HG02981 (cell line): ENCODE data around the gene TRIM74.
"Not testable (repeated sequence)": the region's sequence is repeated elsewhere in the genome, so short reads cannot be mapped to it uniquely, and the experiment has no call there.

Experiments used
- ATAC-seq: cut with Tn5 transposase; IDR thresholded peaks from one replicate; pipeline ENCODE4 v1.9.1; 2021; ENCODE audit warnings: mild to moderate bottlenecking, moderate library complexity; ENCODE audit not compliant: unreplicated experiment

The TRIM74 gene

DNA sequence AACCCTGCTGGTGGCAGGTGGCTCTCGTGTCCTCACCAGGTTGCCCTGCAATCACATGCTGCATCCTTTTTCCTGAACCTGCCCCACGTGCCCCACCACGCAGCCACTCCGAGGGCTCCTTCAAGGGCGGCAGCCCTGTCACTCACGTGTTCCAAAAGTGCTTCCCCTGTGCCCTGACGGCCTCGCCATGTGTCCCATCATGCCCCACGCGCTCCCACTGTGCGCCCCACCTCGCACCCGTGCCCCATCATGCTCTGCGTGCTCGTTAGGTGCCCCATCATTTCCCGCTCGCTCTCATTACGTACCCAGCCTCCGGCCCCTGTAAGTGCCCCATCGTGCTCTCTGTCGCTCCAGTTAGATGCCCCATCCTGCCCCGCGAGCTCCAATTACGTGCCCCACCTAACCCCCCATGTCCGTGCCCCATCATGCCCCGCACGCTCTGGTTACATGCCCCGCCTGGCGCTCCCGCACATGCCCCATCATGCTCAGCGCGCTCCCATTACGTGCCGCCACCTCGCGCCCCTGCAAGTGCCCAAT, at the start of gene TRIM74:
Gene TRIM74 (minus strand): TSS at position 487 of the 537 bp plus-strand sequence. CDS start 3,309 bp downstream, outside the sequence.
- ATAC-seq, result not testable (repeated sequence)

GRCh38 chr7:73006491-73006890, 37.2 kb upstream of the TRIM74 start:
- ATAC-seq, result not testable (repeated sequence)

DNA sequence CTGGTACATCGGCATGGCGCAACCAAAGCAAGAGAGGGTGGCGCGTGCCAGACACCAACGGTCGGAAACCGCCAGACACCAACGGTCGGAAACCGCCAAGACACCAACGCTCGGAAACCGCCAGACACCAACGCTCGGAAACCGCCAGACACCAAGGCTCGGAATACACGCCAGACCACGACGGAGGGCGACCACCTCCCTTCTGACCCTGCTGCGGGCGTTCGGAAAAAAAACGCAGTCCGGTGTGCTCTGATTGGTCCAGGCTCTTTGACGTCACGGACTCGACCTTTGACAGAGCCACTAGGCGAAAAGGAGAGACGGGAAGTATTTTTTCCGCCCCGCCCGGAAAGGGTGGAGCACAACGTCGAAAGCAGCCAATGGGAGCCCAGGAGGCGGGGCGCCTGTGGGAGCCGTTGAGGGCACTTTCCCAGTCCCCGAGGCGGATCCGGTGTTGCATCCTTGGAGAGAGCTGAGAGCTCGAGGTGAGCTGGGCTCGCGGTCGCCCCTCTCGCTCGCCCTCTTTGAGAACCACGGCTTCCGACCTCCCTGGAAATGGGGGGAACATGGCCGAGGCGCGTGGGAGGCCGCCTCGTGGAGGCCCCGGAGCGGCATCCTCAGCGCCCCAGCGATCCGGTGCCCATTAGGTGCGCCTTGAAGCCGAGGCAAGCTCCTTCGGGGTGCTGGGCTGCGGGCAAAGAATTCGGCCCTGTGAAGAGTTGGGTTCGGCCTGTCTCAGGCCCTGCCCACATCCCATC, 36.6 kb upstream of the TRIM74 start:
- peak; percentile 60 for ATAC-seq

DNA sequence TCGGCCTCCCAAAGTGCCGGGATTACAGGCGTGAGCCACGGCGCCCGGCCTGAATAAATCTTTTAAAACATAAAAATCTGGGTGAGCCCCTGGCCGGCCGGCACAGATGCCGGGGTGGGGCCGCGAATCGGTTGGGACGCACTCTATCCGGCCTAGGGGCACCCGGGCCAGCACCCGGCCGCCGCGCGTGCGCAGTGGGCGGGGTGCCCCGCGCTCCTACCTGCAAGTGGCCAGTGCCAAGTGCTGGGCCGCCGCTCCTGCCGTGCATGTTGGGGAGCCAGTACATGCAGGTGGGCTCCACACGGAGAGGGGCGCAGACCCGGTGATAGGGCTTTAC, 36.1 kb upstream of the TRIM74 start:
- ATAC-seq, result peak; percentile 58

GRCh38 chr7:72997887-72998468, 28.7 kb upstream of the TRIM74 start:
- ATAC-seq, result not testable (repeated sequence)

DNA sequence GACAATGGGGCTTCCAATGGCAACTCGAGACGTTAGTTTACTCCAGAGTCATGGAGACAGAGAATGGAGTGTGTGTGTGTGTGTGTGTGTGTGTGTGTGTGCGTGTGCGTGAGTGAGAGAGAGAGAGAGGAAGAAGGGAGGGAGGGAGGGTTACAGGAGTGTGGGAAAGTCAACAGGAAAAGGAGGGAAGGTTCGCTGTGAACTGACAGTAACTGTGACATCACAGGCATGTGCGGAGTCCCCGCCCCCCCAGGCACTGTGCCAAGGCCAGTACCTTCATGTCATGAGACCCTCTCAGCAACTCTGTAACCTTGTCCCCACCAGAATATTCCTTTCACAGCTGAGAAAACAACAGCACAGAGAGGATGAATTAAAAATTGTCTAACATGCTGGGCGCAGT, 28.2 kb upstream of the TRIM74 start:
- not testable (repeated sequence) for ATAC-seq

DNA sequence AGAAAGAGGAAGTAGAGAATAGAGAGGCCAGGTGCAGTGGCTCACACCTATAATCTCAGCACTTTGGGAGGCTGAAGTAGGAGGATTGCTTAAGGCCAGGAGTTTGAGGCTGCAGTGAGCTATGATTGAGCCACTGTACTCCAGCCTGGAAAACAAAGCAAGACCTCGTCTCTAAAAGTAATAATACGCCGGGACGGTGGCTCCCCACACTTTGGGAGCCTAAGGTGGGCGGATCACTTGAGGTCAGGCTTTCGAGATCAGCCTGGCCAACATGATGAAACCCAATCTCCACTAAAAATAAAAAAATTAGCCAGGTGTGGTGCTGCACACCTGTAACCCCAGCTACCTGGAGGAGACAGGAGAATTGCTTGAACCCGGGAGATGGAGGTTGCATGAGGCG, 26.2 kb upstream of the TRIM74 start:
- ATAC-seq, result not testable (repeated sequence)

DNA sequence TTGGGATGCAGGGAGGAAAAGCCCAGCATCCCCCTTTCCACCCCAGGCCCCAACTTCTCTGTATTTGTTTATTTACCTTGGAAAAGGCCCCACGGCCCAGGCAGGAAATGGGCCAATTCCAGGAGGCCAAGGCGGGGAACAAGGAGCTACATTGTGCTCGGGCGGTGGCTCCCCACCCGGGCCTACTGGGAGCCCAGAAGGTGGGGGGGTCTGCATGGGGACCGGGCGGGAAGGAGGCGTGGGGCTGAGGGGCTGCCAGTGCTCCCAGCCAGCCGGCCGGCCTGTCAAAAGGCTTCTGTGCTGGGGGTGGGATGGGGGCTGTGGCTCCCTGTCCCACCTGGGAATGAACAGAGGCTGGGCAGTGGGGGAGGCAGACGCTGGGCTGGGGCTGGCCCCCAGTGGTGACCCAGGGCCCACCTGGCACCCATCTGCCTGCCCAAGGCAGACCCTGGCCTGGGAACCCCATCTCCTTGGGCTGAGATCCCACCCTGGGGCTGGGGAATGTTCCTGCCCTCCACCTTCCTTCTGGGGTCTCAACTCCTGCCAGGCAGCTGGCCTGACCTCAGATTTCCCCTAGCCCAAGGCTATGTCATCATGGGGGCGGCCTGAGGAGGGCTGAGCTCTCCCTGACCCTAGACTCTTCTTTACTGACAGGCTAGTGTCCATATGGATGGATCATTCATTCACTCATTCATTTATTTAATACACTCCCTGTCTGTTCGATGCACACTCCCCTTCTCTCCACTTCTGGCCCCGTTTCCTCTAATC, 21.1 kb upstream of the TRIM74 start:
- not testable (repeated sequence) for ATAC-seq

GRCh38 chr7:72982084-72982483, 12.8 kb upstream of the TRIM74 start:
- not testable (repeated sequence) for ATAC-seq

GRCh38 chr7:72980382-72980781, 11.1 kb upstream of the TRIM74 start:
- ATAC-seq, result not testable (repeated sequence)

- not testable (repeated sequence) for ATAC-seq
Measured at GRCh38 chr7:72976434-72976833, 7.2 kb upstream of the TRIM74 start.

- not testable (repeated sequence) for ATAC-seq
Measured at GRCh38 chr7:72975656-72976286, 6.5 kb upstream of the TRIM74 start.

DNA sequence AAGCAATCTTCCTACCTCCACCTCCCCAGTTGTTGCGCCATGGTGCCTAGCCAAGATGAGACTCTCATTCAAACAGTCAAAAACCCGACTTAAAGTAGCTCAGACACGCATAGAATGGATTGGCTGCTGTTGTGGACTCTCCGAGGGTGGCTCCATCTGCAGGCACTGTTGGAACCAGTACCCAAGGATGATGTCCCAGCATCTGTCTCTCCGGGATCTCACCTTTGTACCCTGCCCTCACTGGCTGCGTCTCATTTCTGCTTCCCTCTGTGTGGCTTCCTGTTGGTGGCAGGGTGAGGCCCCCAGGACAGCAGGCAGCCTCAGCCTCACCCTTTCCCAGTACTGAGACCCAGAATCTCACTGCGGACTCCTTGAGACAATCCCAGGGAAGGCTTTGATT, 5.5 kb upstream of the TRIM74 start:
- not testable (repeated sequence) for ATAC-seq

- not testable (repeated sequence) for ATAC-seq
Measured at GRCh38 chr7:72971505-72971904, 2.2 kb upstream of the TRIM74 start.

DNA sequence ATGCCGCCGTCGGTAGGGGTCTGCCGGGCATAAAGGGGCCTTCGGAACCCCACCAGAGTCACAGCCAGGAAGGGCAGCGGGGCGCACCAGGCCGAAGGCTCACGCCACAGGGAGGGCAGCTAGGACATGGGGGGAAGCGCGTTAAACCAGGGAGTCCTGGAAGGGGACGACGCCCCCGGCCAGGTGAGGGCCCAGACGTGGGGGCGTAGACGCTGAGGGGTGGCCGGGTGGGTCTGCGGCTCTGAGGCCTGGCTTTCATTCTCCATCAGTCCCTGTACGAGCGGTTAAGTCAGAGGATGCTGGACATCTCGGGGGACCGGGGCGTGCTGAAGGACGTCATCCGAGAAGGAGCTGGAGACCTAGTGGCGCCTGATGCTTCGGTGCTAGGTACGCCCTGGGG, 422 bp upstream of the TRIM74 start:
- not testable (repeated sequence) for ATAC-seq

DNA sequence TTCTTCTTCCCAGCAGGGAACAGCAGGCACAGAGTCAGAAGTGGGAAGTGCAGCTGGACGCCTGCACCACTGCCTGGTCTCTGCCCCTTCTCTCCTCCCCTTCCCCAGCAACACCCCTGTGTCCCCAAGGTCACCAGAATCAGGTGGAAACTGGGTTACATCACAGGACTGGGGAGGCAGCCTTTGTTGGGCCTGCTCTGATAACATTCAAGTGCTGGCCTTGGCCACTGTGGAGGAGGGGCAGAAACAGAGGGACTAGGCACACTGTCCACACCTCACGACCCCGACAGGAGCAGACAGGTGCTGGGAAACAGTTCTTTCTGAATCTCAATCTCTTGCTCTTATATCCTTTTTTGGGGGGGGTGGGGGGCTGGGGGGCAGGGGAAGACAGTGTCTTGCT, 2.4 kb downstream of the TRIM74 start:
- not testable (repeated sequence) for ATAC-seq

- ATAC-seq, result not testable (repeated sequence)
Measured at GRCh38 chr7:72965186-72965975, 3.9 kb downstream of the TRIM74 start.

DNA sequence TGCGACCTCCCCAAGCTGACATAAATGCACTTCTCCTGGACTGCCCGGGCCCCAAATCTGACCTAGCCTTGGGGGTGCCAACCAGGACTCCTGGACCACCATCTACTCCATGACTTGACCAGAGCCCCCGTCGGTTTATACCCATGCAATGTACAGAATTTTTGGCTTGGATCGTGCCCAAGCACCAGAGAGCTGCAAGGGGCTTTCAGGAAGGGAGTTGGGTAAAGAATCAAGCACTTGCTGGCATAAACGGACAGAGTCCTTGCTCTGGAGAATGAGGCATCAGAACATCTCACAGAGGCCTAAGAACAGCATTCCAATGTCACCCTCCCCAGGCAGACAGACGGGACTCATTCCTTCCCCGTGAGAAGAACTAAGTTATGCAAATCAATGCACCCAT, 6.2 kb downstream of the TRIM74 start:
- not testable (repeated sequence) for ATAC-seq

DNA sequence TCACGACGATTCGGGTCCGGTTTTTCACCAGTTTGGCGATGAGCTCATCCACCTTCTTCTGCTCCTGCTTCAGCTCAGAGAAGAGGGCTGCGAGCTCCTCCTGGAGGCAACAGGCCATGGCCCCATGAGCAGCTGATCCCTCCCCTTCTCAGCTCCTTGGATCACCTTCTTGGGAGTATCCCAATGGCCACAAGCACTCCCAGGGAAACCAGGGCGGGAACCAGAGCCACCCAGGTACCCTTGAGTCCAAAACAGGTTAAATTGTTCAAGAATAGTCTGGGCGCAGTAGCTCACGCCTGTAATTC, 8.0 kb downstream of the TRIM74 start:
- ATAC-seq, result not testable (repeated sequence)

DNA sequence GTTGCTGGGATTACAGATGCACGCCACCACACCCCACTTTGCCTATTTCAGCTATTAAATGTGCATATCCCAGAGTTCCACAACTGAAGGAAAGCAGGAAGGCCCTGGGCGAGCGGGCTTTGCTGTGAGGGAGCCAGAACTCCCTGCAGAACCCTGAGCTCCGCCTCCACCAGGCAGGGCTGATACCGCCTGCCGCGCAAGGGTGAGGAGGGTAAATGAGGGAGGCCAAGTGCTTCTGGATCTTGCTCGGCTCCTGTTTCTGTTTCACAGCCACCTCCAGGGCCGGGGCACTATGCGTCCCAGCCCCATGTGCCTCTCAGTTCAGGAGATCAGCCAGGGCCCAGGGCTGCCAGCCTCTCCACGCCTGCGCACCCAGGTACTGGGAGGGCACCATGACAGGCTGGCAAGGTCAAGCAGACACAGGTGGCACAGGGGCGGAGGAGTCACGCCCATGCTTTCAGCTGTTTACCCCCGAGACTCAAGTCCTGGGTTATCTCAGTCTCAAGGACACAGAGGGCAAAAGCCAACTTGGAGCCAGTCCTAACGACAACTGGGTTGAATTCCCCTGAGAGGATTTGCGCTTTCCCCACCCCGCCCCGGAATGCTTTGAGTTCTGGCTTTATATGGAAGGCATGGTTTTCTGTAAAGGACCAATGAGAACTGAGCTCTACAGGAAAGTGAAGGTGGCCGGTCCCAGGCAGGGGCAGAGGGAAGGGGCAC, 8.5 kb downstream of the TRIM74 start:
- not testable (repeated sequence) for ATAC-seq
